NCI-H82 (cell line): Measurements from ENCODE around the gene PSMD12.
"Not testable (repeated sequence)": the region's sequence is repeated elsewhere in the genome, so short reads cannot be mapped to it uniquely, and the experiment has no call there.

Experiments used
- DNase-seq: peaks from one replicate; lab custom pipeline; 2025; lab: John Stamatoyannopoulos, UW

Gene PSMD12

GRCh38 chr17:67305446-67306235 lies 60.7 kb downstream of the PSMD12 start:
- not testable (repeated sequence) for DNase-seq

- DNase-seq, result no peak
These were observed 68.9 kb downstream of the PSMD12 start for GRCh38 chr17:67297454-67297960.

GRCh38 chr17:67294451-67295199 lies 71.8 kb downstream of the PSMD12 start:
- no peak for DNase-seq

GRCh38 chr17:67293251-67294203 lies 72.8 kb downstream of the PSMD12 start:
- DNase-seq, result peak; percentile 57

GRCh38 chr17:67290711-67291291 lies 75.6 kb downstream of the PSMD12 start:
- DNase-seq, result peak; percentile 27

GRCh38 chr17:67290244-67290643 lies 76.1 kb downstream of the PSMD12 start:
- no peak for DNase-seq

GRCh38 chr17:67289181-67289876 lies 77.0 kb downstream of the PSMD12 start:
- no peak for DNase-seq
